ENCODE results near the gene WIPI1. TPM values are rescaled to one million over a fixed set of nuclear protein-coding genes. Genes with fewer than 3 reads are reported as not detected.

WIPI1 gene
- total and polyA plus RNA-seq, 2 of the 13 experiments (the other 11 are each of a cell fraction or from before 2014, with no cell fraction given): 29.4 to 141 TPM

- TF ChIP-seq MNT (IDR thresholded peaks at IDR 0.05): peak; percentile 100
- no peak for TF ChIP-seq JUNB (CRISPR knock-in tag; IDR thresholded peaks at IDR 0.05; ENCODE audit: borderline replicate concordance)
- TF ChIP-seq ZNF841 (CRISPR knock-in tag; IDR thresholded peaks at IDR 0.05; ENCODE audit: borderline replicate concordance): no peak
- TF ChIP-seq KLF15 (CRISPR knock-in tag; IDR thresholded peaks at IDR 0.05; ENCODE audit: borderline replicate concordance): 0 out of 2 replicates have a peak, but pooled peaks have one; percentile 26
- peak; percentile 48; the same call in 1 of the 2 replicates for TF ChIP-seq NFKB2 (CRISPR knock-in tag; IDR thresholded peaks at IDR 0.05; ENCODE audit: borderline replicate concordance)
- TF ChIP-seq ZNF124 (CRISPR knock-in tag; IDR thresholded peaks at IDR 0.05): peak; percentile 63; the same call in 1 of the 2 replicates
- no peak for TF ChIP-seq RBM39 (IDR thresholded peaks at IDR 0.05; ENCODE audit: low read depth, low read length, poor library complexity, severe bottlenecking)
- peak; percentile 80; the same call in 1 of the 2 replicates for TF ChIP-seq RFXANK (CRISPR knock-in tag; IDR thresholded peaks at IDR 0.05)
- TF ChIP-seq YY1 (IDR thresholded peaks at IDR 0.05; ENCODE audit: insufficient read depth, insufficient replicate concordance, low read depth, low read length): peak; percentile 51
- no peak; the same call in 1 of the 2 replicates for TF ChIP-seq ZNF333 (CRISPR knock-in tag; IDR thresholded peaks at IDR 0.05; ENCODE audit: borderline replicate concordance)
- no peak for TF ChIP-seq ZNF12 (CRISPR knock-in tag; IDR thresholded peaks at IDR 0.05)
- peak; percentile 87; the same call in 1 of the 2 replicates for TF ChIP-seq ZNF44 (CRISPR knock-in tag; IDR thresholded peaks at IDR 0.05)
- peak; percentile 78; the same call in 1 of the 2 replicates for TF ChIP-seq ZNF274 (CRISPR knock-in tag; IDR thresholded peaks at IDR 0.05)
- peak; percentile 100 for TF ChIP-seq FOXK2 (IDR thresholded peaks at IDR 0.05)
- no peak for TF ChIP-seq TAF15 (IDR thresholded peaks at IDR 0.05; ENCODE audit: low read depth, low read length, poor library complexity, severe bottlenecking)
- TF ChIP-seq JARID2 (CRISPR knock-in tag; IDR thresholded peaks at IDR 0.05; ENCODE audit: insufficient replicate concordance): peak; percentile 93
- peak; percentile 35; the same call in 1 of the 2 replicates for TF ChIP-seq FOXC1 (CRISPR knock-in tag; IDR thresholded peaks at IDR 0.05; ENCODE audit: borderline replicate concordance)
- peak; percentile 78; the same call in 1 of the 2 replicates for TF ChIP-seq ZNF800 (CRISPR knock-in tag; IDR thresholded peaks at IDR 0.05)
- TF ChIP-seq SP2 (CRISPR knock-in tag; IDR thresholded peaks at IDR 0.05): peak; percentile 93
- TF ChIP-seq NR2F1 (CRISPR knock-in tag; IDR thresholded peaks at IDR 0.05): 0 out of 4 replicates have a peak, but pooled peaks of 1 of the 2 experiments have one; percentile 10
- TF ChIP-seq SOX6 (IDR thresholded peaks at IDR 0.05): no peak
- peak; percentile 83 for TF ChIP-seq SOX6 (CRISPR knock-in tag; IDR thresholded peaks at IDR 0.05)
- peak; percentile 87 for TF ChIP-seq POGZ (CRISPR knock-in tag; IDR thresholded peaks at IDR 0.05)
- no peak; the same call in 1 of the 2 replicates for TF ChIP-seq ZSCAN20 (CRISPR knock-in tag; IDR thresholded peaks at IDR 0.05; ENCODE audit: borderline replicate concordance)
These were observed 403 bp upstream of the WIPI1 start (continued) for GRCh38 chr17:68457539-68458259.

Data from HepG2 (cell line).